GM21423 (cell line): ENCODE measurements around the gene MYH11.
A peak's percentile ranks its signal among the peaks of the same experiment; 100 is the strongest.
"Not testable (repeated sequence)": the region's sequence is repeated elsewhere in the genome, so short reads cannot be mapped to it uniquely, and the experiment has no call there.

ENCODE experiments used
- ATAC-seq: cut with Tn5 transposase; IDR thresholded peaks from one replicate; pipeline ENCODE4 v1.9.1; 2021; ENCODE audit warnings: mild to moderate bottlenecking, moderate library complexity; ENCODE audit not compliant: unreplicated experiment

MYH11 gene

GRCh38 chr16:15879255-15879811, 22.5 kb upstream of the MYH11 start:
- no peak for ATAC-seq

- ATAC-seq, result no peak
Observed at GRCh38 chr16:15876503-15876902, 19.7 kb upstream of the MYH11 start.

- ATAC-seq, result no peak
Observed at GRCh38 chr16:15874745-15875314, 18.0 kb upstream of the MYH11 start.

GRCh38 chr16:15873737-15874136, 16.9 kb upstream of the MYH11 start:
- ATAC-seq, result no peak

GRCh38 chr16:15873301-15873700, 16.5 kb upstream of the MYH11 start:
- ATAC-seq, result no peak

GRCh38 chr16:15870011-15870410, 13.2 kb upstream of the MYH11 start:
- no peak for ATAC-seq

- no peak for ATAC-seq
Observed at GRCh38 chr16:15866451-15866850, 9.6 kb upstream of the MYH11 start.

GRCh38 chr16:15865742-15866141, 8.9 kb upstream of the MYH11 start:
- no peak for ATAC-seq

GRCh38 chr16:15864939-15865338, 8.1 kb upstream of the MYH11 start:
- ATAC-seq, result no peak

GRCh38 chr16:15861996-15862395, 5.2 kb upstream of the MYH11 start:
- no peak for ATAC-seq

- no peak for ATAC-seq
Observed at GRCh38 chr16:15858921-15859668, 2.3 kb upstream of the MYH11 start.

- ATAC-seq, result no peak
Observed at GRCh38 chr16:15857724-15858560, 1.1 kb upstream of the MYH11 start.

GRCh38 chr16:15856182-15856581, 646 bp downstream of the MYH11 start:
- ATAC-seq, result no peak

- peak; percentile 82 for ATAC-seq
Observed at GRCh38 chr16:15855704-15856003, 1.2 kb downstream of the MYH11 start.

- ATAC-seq, result no peak
Observed at GRCh38 chr16:15854906-15855703, 1.7 kb downstream of the MYH11 start.

GRCh38 chr16:15854061-15854460, 2.8 kb downstream of the MYH11 start:
- ATAC-seq, result no peak

GRCh38 chr16:15853021-15853420, 3.8 kb downstream of the MYH11 start:
- ATAC-seq, result no peak

GRCh38 chr16:15850555-15850954, 6.3 kb downstream of the MYH11 start:
- not testable (repeated sequence) for ATAC-seq

- ATAC-seq, result no peak
Observed at GRCh38 chr16:15849209-15849981, 7.4 kb downstream of the MYH11 start.

- ATAC-seq, result no peak
Observed at GRCh38 chr16:15847611-15848175, 9.1 kb downstream of the MYH11 start.
